SU-DHL-6 (cell line): ENCODE results near the gene ATG12.

ENCODE experiments used
- H2AFZ ChIP-seq: fragments of 200-600 bp; sonication (generic); 2 replicates; pipeline ENCODE4 v1.6.1; 2014; ENCODE audit warnings: low read depth, mild to moderate bottlenecking, moderate library complexity, mixed read lengths, antibody characterized with exemption, low read length; ENCODE audit not compliant: severe bottlenecking
- H3F3A ChIP-seq: fragments of 200-600 bp; shearing (Covaris generic); 2 replicates; pipeline ENCODE4 v1.6.0; 2016; ENCODE audit warnings: antibody characterized with exemption, mild to moderate bottlenecking; ENCODE audit not compliant: insufficient read depth
- H3K27ac ChIP-seq: fragments of 200-600 bp; sonication (generic); 2 replicates; pipeline ENCODE4 v1.5.1; 2016; ENCODE audit warnings: low read depth, mild to moderate bottlenecking, low read length, moderate library complexity, mixed read lengths
- H3K27me3 ChIP-seq: fragments of 200-600 bp; sonication (generic), shearing (Covaris generic); 2 replicates; pipeline ENCODE4 v1.6.0; 2014; ENCODE audit warnings: mild to moderate bottlenecking, low read length
- H3K36me3 ChIP-seq: fragments of 200-600 bp; sonication (generic); 2 replicates; pipeline ENCODE4 v1.6.1; 2014; ENCODE audit warnings: mild to moderate bottlenecking, low read length, mixed read lengths
- H3K4me2 ChIP-seq: fragments of 300-600, 200-600 bp; shearing (Covaris generic), sonication (generic); 2 replicates; pipeline ENCODE4 v1.6.0; 2014; ENCODE audit warnings: low read length, low read depth, mild to moderate bottlenecking; ENCODE audit not compliant: poor library complexity, severe bottlenecking
- H3K4me3 ChIP-seq: fragments of 200-600 bp; sonication (generic); 2 replicates; pipeline ENCODE4 v1.5.1; 2014; ENCODE audit warnings: antibody characterized with exemption, low read length, mild to moderate bottlenecking, mixed read lengths; ENCODE audit not compliant: insufficient read depth, poor library complexity, severe bottlenecking
- H3K79me2 ChIP-seq: fragments of 200-600 bp; sonication (generic); 2 replicates; pipeline ENCODE4 v1.6.1; 2014; ENCODE audit warnings: mild to moderate bottlenecking, low read length, moderate library complexity; ENCODE audit not compliant: insufficient read depth
- H3K9ac ChIP-seq: fragments of 200-600 bp; sonication (generic); 2 replicates; pipeline ENCODE4 v1.7.0; 2014; ENCODE audit warnings: mild to moderate bottlenecking, low read length
- H3K9me2 ChIP-seq: fragments of 200-600 bp; sonication (generic); replicated peaks from 2 replicates; pipeline ENCODE4 v1.6.1; 2014; ENCODE audit warnings: low read length; ENCODE audit not compliant: insufficient read depth
- H3K9me3 ChIP-seq: fragments of 200-600 bp; sonication (generic); 2 replicates; pipeline ENCODE4 v1.6.1; 2014; ENCODE audit warnings: low read length, mixed read lengths; ENCODE audit not compliant: insufficient read depth
- H4K20me1 ChIP-seq: fragments of 200-600 bp; sonication (generic); 2 replicates; pipeline ENCODE4 v1.6.1; 2014; ENCODE audit warnings: low read depth, mild to moderate bottlenecking, antibody characterized with exemption, low read length, moderate library complexity, mixed read lengths
- EZH2phosphoT487 ChIP-seq: fragments of 200-600 bp; sonication (generic), shearing (Covaris generic); conservative IDR thresholded peaks from 2 replicates; pipeline ENCODE4 v1.6.1; 2018; ENCODE audit warnings: mild to moderate bottlenecking, antibody characterized with exemption, low read length, moderate library complexity, mixed read lengths
- TF ChIP-seq, protein P1 (sequence below): fragments of 200-600 bp; sonication (generic); IDR thresholded peaks from one replicate; pipeline ENCODE4 v1.5.1; 2017; ENCODE audit warnings: antibody characterized with exemption, mild to moderate bottlenecking, low read length, moderate library complexity; ENCODE audit not compliant: insufficient read depth, poor library complexity, severe bottlenecking

Gene ATG12

GRCh38 chr5:115842952-115843351 lies 1.6 kb upstream of the ATG12 start:
- peak overlapping the region; percentile 84 for H3K9ac ChIP-seq
- no peaks in the 10 kb centered on the region for H3K9me3 ChIP-seq
- H3K4me2 ChIP-seq: peak overlapping the region; percentile 79
- peak overlapping the region; percentile 95 for H3K4me3 ChIP-seq
- H3F3A ChIP-seq: peaks cover 4% of the 10 kb centered on the region; the same call in 1 of the 2 replicates
- no peaks in the 10 kb centered on the region for H3K9me2 ChIP-seq
- no peak overlapping the region for H2AFZ ChIP-seq
- H3K27ac ChIP-seq: no peak overlapping the region
- H4K20me1 ChIP-seq: peaks cover 23% of the 10 kb centered on the region
- peaks cover 78% of the 10 kb centered on the region for H3K79me2 ChIP-seq
- no peaks in the 10 kb centered on the region for H3K27me3 ChIP-seq
- peaks cover 5% of the 10 kb centered on the region; the same call in 1 of the 2 replicates for H3K36me3 ChIP-seq
- TF ChIP-seq, protein P1, sequence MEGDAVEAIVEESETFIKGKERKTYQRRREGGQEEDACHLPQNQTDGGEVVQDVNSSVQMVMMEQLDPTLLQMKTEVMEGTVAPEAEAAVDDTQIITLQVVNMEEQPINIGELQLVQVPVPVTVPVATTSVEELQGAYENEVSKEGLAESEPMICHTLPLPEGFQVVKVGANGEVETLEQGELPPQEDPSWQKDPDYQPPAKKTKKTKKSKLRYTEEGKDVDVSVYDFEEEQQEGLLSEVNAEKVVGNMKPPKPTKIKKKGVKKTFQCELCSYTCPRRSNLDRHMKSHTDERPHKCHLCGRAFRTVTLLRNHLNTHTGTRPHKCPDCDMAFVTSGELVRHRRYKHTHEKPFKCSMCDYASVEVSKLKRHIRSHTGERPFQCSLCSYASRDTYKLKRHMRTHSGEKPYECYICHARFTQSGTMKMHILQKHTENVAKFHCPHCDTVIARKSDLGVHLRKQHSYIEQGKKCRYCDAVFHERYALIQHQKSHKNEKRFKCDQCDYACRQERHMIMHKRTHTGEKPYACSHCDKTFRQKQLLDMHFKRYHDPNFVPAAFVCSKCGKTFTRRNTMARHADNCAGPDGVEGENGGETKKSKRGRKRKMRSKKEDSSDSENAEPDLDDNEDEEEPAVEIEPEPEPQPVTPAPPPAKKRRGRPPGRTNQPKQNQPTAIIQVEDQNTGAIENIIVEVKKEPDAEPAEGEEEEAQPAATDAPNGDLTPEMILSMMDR: no peak
- TF ChIP-seq EZH2phosphoT487: no peak

- Histone ChIP-seq H4K20me1 (peaks cover 29% of the 10 kb centered on the region), H3K27me3 (no peaks in the 10 kb centered on the region), H3K27ac (peak overlapping the region; percentile 82)
These were observed 947 bp upstream of the ATG12 start for GRCh38 chr5:115842089-115842935.

GRCh38 chr5:115840873-115841272 lies 492 bp downstream of the ATG12 start:
- Histone ChIP-seq H3K4me3 (peak overlapping the region; percentile 95), H3F3A (peaks cover 4% of the 10 kb centered on the region; the same call in 1 of the 2 replicates), H2AFZ (peak overlapping the region; percentile 88), H3K9me3 (no peaks in the 10 kb centered on the region), H3K79me2 (peaks cover 75% of the 10 kb centered on the region), H4K20me1 (peaks cover 29% of the 10 kb centered on the region), H3K9ac (peak overlapping the region; percentile 84), H3K4me2 (peak overlapping the region; percentile 79), H3K27me3 (no peaks in the 10 kb centered on the region), H3K36me3 (peaks cover 26% of the 10 kb centered on the region), H3K9me2 (no peaks in the 10 kb centered on the region), H3K27ac (peak overlapping the region; percentile 82)
- TF ChIP-seq, protein P1: no peak
- no peak for TF ChIP-seq EZH2phosphoT487

More at GRCh38 chr5:115842089-115842935, 947 bp upstream of the ATG12 start:
- peak overlapping the region; percentile 95 for H3K4me3 ChIP-seq
- no peak for TF ChIP-seq EZH2phosphoT487
- TF ChIP-seq, protein P1: no peak
- no peaks in the 10 kb centered on the region for H3K9me3 ChIP-seq
- H2AFZ ChIP-seq: peak overlapping the region; percentile 88
- peaks cover 4% of the 10 kb centered on the region; the same call in 1 of the 2 replicates for H3F3A ChIP-seq
- peak overlapping the region; percentile 84 for H3K9ac ChIP-seq
- peaks cover 12% of the 10 kb centered on the region; the same call in 1 of the 2 replicates for H3K36me3 ChIP-seq
- no peaks in the 10 kb centered on the region for H3K9me2 ChIP-seq
- H3K4me2 ChIP-seq: peak overlapping the region; percentile 79
- peaks cover 82% of the 10 kb centered on the region for H3K79me2 ChIP-seq
